ENCODE results near the gene ADSS2.

ADSS2 gene

GRCh38 chr1:244361764-244362473, 89.8 kb downstream of the ADSS2 start:
- H3K27ac ChIP-seq (ENCODE audit: low read depth, low read length), result peak overlapping the region; percentile 92
- H3K9me3 ChIP-seq (ENCODE audit: insufficient read depth, low read depth, low read length), result no peaks in the 10 kb centered on the region

More at GRCh38 chr1:244361764-244362473, 89.8 kb downstream of the ADSS2 start:
- DNase-seq, result peak; percentile 32 to 51
- H2BK5ac ChIP-seq (ENCODE audit: low read depth, low read length, poor library complexity), result no peak overlapping the region
- H3K18ac ChIP-seq (ENCODE audit: low read length), result no peak overlapping the region
- no peak overlapping the region for H2BK12ac ChIP-seq (ENCODE audit: low read length)
- no peak overlapping the region for H2AFZ ChIP-seq (ENCODE audit: insufficient read depth, low read length, poor library complexity)
- H2AK5ac ChIP-seq (ENCODE audit: low read length), result no peak overlapping the region
- H3K4me3 ChIP-seq (ENCODE audit: low read depth, low read length), result no peak overlapping the region
- no peak overlapping the region for H3K23ac ChIP-seq (ENCODE audit: low read length)
- peaks cover 5 to 6% of the 10 kb centered on the region in 2 experiments for H3K4me1 ChIP-seq (ENCODE audit: control insufficient read depth in 1 of 2, insufficient read depth in 2 of 2, low read length in 2 of 2)
- no peak overlapping the region for H3K14ac ChIP-seq (ENCODE audit: low read length)
- no peak overlapping the region for H3K4ac ChIP-seq (ENCODE audit: low read depth, low read length)
- H4K8ac ChIP-seq (ENCODE audit: low read depth, low read length), result no peak overlapping the region
- H3K36me3 ChIP-seq (ENCODE audit: control insufficient read depth in 1 of 2, insufficient read depth in 2 of 2, low read length in 2 of 2), result peaks cover 1 to 2% of the 10 kb centered on the region in 2 experiments
- WGBS (ENCODE audit: extremely low coverage, insufficient coverage, insufficient read length), result no CpG with 5 or more reads among the region's 5 CpGs
- no peak overlapping the region for H4K12ac ChIP-seq (ENCODE audit: low read depth, low read length)
- H3K9ac ChIP-seq (ENCODE audit: low read length), result no peak overlapping the region
- H3K27me3 ChIP-seq (ENCODE audit: insufficient read depth, low read length), result no peaks in the 10 kb centered on the region
- H3K4me2 ChIP-seq (ENCODE audit: low read length), result peak overlapping the region; percentile 52
- H4K91ac ChIP-seq (ENCODE audit: low read depth, low read length), result no peak overlapping the region
- H3K79me2 ChIP-seq (ENCODE audit: control insufficient read depth, insufficient read depth, low read length, poor library complexity), result no peaks in the 10 kb centered on the region
- H3K79me1 ChIP-seq (ENCODE audit: low read length), result peaks cover 8% of the 10 kb centered on the region
- H2BK120ac ChIP-seq (ENCODE audit: insufficient read depth, low read length, poor library complexity), result no peak overlapping the region

Data from trophoblast cell (in vitro differentiated cells and primary cell).